Renal cortex interstitium (tissue), 11 donors: ENCODE results near the gene KRT3. TPM values are rescaled to one million over a fixed set of nuclear protein-coding genes. Genes with fewer than 3 reads are reported as not detected.

Experiments used
- DNase-seq, 11 donors: peaks; one replicate each; pipeline ENCODE4 v3.0.0-alpha.2; 2013; ENCODE audit warnings: low read depth in 9 of 11, low spot score in 4 of 11; ENCODE audit errors: extremely low read depth in 1 of 11
- polyA plus RNA-seq, 3 donors: library from polyadenylated mRNA; unstranded; fragments of 120-200 nt; gene quantifications; one replicate each; pipeline ENCODE4 v1.2.1, GENCODE V29; 2013; ENCODE audit not compliant: insufficient read length in 3 of 3

The KRT3 gene
- polyA plus RNA-seq, 3 donors: not detected

DNA sequence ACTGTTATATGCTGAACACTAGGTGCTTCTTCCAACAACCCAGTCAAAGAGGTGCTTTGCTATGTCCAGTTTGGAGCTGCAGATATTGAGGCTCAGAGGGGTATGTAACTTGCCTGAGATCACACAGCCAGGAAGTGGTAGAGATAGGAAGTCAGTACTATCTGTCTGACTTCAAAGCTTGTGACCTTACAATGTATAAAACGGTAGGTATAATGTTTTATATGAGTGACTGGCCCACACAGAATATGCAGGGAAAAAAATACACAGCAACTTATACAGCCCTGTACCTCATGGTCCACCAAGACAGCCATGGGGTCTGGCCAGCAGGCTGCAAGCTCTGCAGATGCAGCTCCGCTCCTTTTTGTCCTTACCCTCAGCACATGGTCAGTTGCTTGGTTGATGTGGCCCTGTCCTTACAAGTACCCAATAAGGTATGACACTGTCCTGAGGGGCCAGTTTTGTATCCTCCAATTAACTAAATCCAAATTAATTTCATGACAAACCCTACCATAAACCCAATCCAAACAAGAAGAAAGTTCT is 21.9 kb upstream of the KRT3 start:
- no peak for DNase-seq

DNA sequence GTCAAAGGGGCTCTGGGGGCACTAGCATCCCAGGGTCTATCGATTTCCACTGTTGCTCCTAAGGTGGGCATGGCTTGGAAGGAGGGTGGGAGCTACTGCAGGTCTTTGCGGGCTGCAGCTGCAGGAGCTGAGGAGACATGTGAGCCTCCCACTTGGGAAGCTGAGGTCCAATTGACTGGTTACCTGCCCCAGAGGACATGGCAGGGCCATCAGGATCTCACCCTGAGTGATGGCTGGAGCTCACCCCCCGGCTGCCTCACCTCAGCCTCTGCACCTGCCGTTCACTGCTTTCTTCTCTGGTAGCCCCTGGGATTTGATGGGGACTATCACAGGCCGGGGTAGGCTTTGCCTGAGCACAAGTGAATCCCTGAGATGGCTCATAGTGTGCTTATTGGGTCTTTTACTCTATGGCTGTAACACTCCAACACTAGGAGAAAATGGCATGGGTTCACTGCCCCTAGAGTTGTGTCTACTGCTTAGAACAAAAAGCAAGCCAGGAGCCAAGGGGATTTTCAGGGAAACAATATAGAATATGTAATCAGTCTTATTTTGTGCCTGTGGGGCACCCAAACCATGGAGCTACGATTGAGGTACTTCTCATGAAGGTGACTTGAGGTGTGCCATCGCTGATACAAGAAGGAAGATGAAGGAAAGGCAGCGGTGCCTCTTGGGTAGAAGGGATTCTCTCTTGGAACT is 21.2 kb upstream of the KRT3 start:
- DNase-seq: no peak

DNA sequence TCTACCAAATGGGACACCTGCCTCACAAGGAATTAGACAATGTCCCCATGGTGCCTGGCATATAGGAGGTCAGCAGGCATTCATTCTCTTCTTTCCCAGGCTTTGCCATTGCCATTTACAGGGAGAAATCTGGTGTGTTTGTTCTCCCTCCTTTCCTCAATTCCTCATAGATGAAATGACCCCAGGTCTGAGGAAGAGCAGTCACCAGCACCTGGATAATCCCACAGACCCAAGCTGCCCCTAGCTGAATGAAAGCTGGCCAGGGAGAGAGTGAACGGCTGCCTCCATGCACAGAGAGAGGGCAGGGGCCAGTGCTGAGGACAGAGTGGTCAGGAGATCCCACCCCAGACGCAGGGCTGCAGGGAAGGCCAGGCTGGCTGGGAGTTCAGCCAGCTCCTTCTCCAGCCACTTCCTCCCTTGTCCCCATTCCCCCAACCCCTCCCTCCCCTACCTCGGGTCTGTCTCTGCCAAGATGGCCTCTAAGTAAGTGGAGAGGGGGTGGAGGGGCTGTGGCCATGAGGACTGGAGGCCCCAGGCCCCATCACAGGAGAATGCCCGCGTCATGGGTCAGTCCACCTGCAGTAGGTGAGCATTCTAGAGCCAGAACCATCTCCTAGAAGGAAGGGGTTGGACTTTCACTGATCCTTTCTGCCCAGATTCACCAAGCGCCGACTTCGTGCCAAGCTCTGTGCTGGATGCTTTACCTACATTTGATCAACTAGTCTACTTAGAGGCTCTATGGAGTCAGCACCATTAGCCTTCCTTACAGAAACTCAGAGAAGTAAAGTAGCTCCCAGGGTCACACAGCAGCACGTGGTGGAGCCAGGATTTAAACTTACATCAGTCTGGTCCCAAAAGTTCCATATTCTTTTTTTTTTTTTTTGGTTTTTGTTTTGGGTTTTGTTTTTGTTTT is 20.0 kb upstream of the KRT3 start:
- no peak for DNase-seq

DNA sequence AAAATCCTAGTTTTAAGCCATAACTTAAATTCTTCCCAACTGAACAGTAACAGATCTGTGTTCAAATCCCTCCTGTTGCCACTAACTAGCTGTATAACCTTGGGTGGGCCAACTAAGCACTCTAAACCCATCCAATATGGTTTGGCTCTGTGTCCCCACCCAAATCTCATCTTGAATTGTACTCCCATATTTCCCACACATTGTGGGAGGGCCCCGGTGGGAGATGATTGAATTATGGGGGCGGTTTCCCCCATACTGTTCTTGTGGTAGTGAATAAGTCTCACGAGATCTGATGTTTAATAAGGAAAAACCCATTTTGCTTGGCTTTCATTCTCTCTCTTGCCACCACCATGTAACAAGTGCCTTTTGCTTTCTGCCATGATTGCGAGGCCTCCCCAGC is 19.2 kb upstream of the KRT3 start:
- DNase-seq: no peak

DNA sequence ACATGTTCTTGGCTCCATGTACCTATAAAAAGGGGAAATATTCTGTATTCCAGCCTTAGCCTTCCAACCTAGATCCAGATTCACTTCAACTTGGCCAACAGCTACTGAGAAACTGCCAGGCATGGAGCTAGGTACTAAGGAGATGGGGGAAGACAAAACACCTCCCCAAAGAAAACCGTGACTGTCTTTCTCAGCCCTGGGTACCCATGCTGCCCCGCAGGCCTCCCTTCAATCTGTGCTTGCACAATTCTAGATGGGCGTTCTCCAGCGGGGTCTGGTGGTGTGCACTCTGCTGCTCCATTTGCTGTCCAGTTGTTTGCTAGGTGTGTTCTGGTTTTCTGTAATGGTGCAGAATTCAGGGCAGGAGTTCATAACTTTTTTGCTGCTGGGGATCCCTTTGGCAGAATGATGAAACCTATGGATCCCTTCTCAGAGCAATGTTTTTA is 18.8 kb upstream of the KRT3 start:
- DNase-seq: no peak

DNA sequence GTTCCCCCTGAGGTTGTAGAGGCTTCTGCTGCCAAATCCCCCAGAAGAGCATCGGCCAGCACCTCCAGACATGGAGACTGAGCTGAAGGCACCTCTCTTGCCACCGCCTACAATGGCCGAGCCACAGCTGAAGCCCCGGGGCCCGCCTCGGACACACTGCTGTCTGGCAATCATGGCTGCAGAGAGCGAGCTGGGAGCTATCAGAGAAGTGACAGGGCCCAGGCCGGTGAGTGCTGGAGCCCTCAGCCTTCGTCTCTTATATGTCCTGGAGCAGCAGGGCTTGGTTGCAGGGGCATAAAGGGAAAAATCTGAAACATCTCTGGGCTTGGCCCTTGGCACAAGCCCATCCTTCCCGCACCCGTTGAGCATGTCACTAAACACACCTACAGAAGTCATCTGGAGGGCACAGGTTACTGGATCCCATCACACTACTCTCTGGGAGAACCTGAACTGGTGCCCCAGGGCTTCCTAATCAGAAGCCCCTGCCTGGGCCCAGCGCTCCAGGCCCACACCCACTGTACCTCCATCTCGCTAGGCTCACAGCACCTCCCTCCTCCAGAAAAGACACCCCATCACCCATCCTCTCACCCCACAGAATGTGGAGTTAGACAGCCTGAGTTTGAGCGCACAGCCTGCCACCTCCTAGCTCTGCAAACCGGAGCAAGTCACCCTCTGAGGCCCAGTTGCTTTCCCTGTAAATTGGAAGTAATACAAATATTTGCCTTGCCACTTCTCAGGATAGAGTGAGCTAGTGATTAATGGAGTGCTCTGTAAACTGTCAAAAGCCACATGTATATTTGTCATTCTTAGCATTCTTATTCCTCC is 18.2 kb upstream of the KRT3 start, which contains the start of gene KRT4:
Gene KRT4, minus strand, starts transcription at position 232 of the 825 bp plus-strand sequence. Its CDS starts 58 bp downstream, at position 174.
- no peak for DNase-seq

DNA sequence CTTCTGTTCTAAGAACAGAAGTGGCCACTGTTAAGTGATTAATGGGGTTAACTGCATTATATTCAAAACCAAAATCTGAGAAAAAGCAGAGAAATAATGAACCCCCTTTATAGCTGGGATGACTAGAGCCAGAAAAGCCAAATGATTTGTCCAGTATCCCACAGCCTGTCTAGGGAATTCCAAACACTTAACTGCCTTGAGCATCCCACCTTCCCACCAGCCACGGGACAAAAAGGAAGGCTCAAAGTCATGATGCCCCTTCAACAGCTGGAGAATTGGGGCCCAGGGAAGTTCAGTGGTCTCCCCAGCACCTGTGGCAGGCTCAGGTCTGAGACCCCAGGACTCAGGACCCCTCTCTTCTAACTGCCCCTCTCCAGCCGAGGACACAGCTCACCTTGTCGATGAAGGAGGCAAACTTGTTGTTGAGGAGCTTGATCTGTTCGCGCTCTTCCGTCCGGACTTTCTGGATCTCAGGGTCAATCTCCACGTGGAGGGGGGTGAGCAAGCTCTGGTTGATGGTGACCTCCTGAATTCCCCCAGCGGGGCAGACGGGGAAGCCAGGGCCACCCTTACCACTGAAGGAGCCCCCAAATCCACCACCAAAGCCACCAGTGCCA is 17.4 kb upstream of the KRT3 start:
- no peak for DNase-seq

DNA sequence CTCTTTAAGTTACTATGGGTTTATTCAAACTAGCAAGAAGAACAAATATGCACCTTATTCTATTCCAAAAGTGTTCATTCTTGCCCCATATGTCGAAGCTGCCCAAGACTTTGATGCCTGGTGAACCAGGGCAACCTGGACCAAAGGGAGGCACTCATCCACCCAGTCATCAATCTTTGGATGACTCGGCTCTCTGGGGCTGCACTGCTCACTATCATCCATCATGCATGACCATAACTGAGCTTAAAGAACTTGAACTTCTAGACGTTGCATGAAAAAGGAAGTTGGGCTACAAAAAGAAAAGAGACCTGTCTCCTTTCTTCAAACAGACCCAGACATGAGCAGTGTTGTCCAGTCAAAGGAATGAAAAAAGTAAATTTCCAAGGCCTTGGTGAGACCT is 16.8 kb upstream of the KRT3 start:
- DNase-seq: no peak

DNA sequence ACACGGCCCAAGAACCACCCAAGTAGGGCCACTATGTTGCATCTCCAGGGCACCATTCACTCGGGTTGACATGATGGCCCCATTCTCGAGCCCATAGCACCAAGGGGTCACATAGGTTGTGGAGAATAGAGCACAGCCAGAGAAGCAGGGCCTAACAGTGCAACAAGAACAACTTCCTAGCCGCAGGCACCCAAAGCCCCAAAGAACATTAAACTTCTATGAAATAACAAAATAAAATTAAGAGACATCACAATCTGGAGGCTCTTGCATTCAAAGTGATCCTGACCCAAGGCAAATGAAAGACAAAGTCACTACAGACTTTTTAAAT is 16.1 kb upstream of the KRT3 start:
- no peak for DNase-seq

DNA sequence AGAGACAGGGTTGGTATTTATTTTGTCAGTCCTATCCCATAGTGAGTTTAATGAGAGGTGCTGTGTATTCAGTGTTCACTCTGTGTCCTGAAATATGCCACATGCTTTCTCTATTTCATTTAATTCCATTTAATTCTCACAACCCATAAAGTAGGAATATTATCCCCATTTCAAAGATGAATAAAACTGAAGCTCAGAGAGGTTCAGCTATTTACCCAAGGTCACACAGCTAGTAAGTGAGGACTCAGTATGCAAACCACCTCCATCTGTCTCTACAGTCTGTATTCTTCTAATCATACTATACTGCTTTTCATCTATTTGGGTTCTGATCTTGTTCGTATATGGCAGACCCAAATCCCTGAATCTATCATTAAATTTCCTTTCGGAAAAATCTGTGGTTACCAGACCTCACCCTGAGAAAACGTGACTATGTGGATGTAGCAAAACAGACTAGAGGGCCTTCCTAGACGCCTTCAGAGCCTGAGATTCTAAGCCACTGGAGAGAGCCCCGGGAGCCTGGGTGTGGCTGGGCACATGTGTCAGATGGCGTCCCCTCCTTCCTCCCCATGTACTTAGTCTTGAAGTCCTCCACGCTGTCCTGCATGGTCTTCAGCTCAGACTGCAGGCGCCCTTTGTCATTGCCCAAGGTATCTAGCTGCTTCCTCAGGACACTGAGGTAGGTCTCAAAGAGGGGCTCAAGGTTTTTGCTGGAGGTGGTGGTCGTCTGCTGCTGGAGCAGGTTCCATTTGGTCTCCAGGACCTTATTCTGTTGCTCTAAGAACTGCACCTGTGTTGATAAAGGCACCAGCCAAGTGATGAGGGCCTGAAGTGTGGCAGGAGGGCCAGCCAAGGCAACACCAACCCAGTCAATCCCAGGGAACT is 15.5 kb upstream of the KRT3 start:
- DNase-seq: no peak

DNA sequence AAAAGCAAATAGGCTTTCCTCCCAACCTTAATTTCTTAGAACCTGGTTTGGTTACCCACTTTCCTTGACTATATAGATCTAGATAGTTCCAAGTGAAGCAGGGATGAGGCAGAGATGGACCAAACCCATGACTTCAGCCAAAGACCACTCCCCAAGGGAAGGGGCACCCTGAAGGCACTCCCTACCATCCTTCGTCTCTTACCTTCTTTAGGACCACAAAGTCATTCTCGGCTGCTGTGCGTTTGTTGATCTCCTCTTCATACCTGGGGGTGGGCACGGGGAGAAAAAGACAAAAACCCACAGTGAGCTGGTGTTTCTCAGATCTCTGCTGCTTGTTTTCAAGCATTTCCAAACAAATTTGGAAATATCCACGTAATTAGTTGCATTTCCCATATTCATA is 14.6 kb upstream of the KRT3 start:
- no peak for DNase-seq

DNA sequence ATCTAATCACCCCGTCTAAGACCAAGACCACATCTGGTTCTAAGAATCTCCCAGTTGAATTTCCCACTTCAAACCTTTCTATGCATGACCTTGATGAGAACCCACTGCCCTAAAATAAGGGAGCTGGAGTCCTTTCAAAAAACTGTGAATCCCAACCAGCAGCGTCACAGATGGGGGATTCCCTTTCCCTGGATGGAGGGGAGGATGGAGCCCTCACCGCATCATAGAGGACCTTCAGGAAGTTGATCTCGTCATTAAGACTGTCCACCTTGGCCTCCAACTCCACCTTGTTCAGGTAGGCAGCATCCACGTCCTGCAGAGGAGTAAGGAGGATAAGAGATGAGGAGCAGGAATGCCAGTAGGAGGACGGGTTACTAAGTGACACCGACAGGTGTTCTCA is 13.2 kb upstream of the KRT3 start:
- DNase-seq: no peak

DNA sequence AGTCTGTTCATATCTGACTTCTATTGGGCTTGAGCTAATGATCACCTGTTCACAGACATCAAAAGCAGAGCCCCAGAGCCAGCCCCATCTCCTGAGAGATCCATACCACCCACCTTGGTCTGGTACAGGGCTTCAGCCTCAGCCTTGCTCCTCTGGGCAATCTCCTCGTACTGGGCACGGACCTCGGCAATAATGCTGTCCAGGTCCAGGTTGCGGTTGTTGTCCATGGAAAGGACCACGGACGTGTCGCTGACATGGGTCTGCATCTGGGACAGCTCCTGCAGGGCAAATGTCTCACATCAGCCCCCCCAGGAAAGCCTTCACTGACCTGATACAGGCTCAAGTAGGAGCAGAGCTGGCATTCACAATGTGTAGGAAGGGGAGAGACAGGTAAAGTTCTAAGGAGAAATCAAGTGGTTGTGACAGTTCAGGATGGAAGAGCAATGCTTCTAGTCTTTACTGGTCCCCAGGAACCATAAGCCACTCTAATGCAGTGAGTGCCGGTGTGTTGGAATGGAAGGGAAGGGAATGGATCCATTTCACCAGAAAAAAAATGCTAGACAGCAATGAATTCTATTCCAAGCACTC is 12.8 kb upstream of the KRT3 start:
- no peak for DNase-seq

DNA sequence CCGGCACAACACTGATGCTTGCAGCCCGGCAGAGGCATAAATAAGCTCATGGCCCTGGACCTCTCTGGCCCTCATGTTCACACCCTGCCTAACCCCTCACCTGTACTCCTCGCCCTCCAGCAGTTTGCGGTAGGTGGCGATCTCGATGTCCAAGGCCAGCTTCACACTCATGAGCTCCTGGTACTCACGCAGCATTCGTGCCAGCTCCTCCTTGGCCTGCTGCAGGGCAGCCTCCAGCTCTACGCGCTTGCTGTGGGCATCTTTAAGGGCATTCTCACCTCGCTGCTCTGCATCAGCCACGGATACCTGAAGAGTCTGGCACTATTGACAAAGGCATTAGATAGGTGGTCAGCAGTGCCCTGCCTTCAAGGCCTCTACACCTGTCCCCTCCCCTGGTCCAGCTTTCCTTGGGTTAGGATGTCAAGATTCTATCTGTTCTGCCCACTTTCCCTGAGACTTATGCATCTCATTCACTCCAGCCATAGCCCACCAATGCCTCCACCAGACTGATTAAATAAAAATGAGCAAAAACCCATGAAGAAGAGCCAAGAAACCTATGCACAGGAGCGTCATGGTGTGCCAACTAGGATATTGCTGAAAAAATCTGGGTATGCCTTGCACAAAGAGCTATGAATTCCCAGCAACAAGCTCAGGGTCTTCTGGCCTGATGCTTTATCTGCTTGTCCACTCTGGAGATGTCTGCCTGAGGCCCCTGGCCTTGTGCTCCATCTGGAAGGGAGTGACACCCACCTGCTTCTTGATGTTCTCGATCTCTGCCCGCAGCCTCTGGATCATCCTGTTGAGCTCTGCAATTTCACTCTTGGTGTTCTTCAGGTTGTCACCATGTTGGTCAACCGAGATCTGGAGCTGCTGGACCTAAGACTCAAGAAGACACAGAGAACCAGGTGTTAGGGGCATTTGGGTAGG is 11.9 kb upstream of the KRT3 start:
- no peak for DNase-seq

DNA sequence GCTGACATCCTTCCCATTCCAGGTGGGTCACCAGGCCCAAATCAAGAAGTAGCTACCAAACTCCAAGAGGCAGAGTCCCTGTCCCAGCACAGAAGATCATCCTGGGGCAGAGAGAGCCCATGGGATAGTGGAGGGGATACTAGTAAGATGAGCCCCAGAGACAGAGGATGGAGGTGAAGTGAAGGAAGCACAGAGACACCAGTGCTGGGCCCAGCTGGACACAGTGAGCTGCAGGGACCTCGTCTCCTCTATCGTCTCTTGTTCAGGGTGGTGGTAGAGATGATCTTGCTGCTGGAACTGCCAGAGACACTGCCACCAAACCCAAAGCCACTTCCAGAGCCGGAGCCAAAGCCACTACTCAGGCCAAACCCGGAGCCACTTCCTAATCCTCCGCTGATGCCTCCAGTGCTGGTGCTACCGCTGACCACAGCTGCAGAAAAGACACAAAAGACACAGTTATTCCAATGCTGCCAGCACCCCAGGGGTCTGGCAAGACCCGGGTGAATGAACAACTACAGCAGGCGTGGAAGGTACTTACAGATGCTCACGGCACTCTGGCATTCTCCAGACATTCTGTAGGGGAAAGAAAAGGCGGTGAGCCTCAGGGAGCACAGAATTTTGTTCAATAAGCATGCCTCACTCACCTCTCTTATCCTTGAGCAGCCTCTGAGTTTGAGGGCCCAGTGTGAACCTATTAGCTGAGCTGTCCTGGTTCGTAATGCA is 11.1 kb upstream of the KRT3 start:
- DNase-seq: no peak

DNA sequence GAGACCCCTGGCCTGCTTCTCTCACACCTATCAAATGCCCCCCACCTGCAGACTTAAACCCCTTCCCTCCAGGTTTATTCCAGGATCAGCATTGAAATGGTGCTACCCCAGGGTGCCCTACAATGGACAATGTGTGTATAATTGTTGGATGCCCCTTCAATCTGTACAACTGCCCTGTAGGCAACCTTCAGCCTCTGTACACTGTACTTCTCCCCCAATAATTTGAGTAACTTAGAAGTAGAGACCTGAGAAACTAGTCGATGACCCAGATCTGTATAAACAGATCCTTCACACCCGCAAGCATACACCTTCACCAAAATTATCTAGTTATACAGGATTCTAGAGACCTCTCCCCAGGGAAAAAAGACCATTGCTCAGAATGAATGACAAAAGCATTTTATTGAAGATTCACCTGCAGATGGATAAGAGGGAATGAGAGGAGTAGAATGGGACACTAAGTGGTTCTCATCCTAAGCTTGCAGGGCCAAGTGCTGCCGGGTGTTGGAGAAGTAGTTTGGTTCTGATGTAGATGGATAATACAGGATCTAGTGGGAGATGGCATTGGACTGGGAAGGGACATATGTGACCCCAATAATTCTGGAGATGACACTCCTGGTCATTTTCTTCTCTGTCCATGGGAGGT is 10.4 kb upstream of the KRT3 start:
- no peak for DNase-seq
